HepG2 (cell line): Measurements from ENCODE around the gene KANK3. TPM values are rescaled to one million over a fixed set of nuclear protein-coding genes. Genes with fewer than 3 reads are reported as not detected.

Source experiments
- CBX1 ChIP-seq: IDR thresholded peaks from one replicate; pipeline ENCODE4 v1.6.1; 2016; ENCODE audit warnings: antibody characterized with exemption, low read depth
- CREB1 ChIP-seq, 2 experiments: fragments of 450-650 bp in 1 of 2; IDR thresholded peaks; 2 replicates each; pipeline ENCODE4 v1.6.1; 2016 to 2017; ENCODE audit warnings: control low read depth in 1 of 2, mild to moderate bottlenecking in 1 of 2, missing compliant biosample characterization in 1 of 2, missing genetic modification characterization in 1 of 2
- FOXK1 ChIP-seq: sonication (generic); formaldehyde crosslinking; IDR thresholded peaks from 2 replicates; pipeline ENCODE4 v1.4.0; 2020; ENCODE audit warnings: low read depth, missing genetic modification reagents, borderline replicate concordance
- ISX ChIP-seq: sonication (generic); formaldehyde crosslinking; conservative IDR thresholded peaks from 2 replicates; pipeline ENCODE4 v1.5.0; 2020; ENCODE audit warnings: missing genetic modification reagents
- KMT2A ChIP-seq: sonication (generic); formaldehyde crosslinking; IDR thresholded peaks from 2 replicates; pipeline ENCODE4 v1.4.0; 2020; ENCODE audit warnings: missing genetic modification reagents
- PCBP1 ChIP-seq: fragments of 200-400 bp; formaldehyde crosslinking; IDR thresholded peaks from 2 replicates; pipeline ENCODE4 v1.6.1; 2017; ENCODE audit warnings: mild to moderate bottlenecking, low read depth, low read length, borderline replicate concordance
- RXRB ChIP-seq: IDR thresholded peaks from 2 replicates; pipeline ENCODE4 v1.6.1; 2016; ENCODE audit warnings: borderline replicate concordance, missing genetic modification reagents, missing compliant biosample characterization
- TSC22D2 ChIP-seq: sonication (generic); formaldehyde crosslinking; IDR thresholded peaks from 2 replicates; pipeline ENCODE4 v1.5.1; 2020; ENCODE audit warnings: missing genetic modification reagents, mild to moderate bottlenecking, borderline replicate concordance
- ZNF24 ChIP-seq: fragments of 450-650 bp; IDR thresholded peaks from 2 replicates; pipeline ENCODE4 v1.6.1; 2017; ENCODE audit warnings: antibody characterized with exemption, mild to moderate bottlenecking
- ZNF329 ChIP-seq: sonication (generic); formaldehyde crosslinking; IDR thresholded peaks from 2 replicates; pipeline ENCODE4 v1.9.0; 2021; ENCODE audit warnings: low read depth, mild to moderate bottlenecking, missing genetic modification reagents
- ZNF383 ChIP-seq: sonication (generic); formaldehyde crosslinking; IDR thresholded peaks from 2 replicates; pipeline ENCODE4 v1.4.0; 2020; ENCODE audit warnings: missing genetic modification reagents, mild to moderate bottlenecking, borderline replicate concordance
- ZNF780A ChIP-seq: sonication (generic); formaldehyde crosslinking; IDR thresholded peaks from 2 replicates; pipeline ENCODE4 v1.8.0; 2022; ENCODE audit warnings: mild to moderate bottlenecking, missing genetic modification reagents, moderate library complexity
- polyA plus RNA-seq, 8 experiments: library from polyadenylated mRNA; depleted of rRNA in 3 of 8; stranded (reverse) in 7 of 8; unstranded in 1 of 8; fragments of >200 nt; fragmentation: Illumina TruSeq in 4 of 8; extraction: Trizol in 4 of 8; gene quantifications; 2 replicates each; pipeline versions ENCODE4 v1.2.1 to v1.2.3, GENCODE V29; 2011 to 2016; ENCODE audit warnings: low read depth in 4 of 8, missing spikeins in 1 of 8, mixed read lengths in 1 of 8; ENCODE audit not compliant: insufficient read depth in 1 of 8
- total RNA-seq, 5 experiments: library from RNA; depleted of rRNA; stranded (reverse); fragments of >200 nt; fragmentation: Illumina TruSeq; extraction: Trizol; gene quantifications; 2 replicates each; pipeline ENCODE4 v1.2.3, GENCODE V29; 2016; ENCODE audit warnings: low read depth in 1 of 5
- TF ChIP-seq, protein P1 (sequence below): sonication (generic); formaldehyde crosslinking; IDR thresholded peaks from 2 replicates; pipeline ENCODE4 v1.5.0; 2020; ENCODE audit warnings: missing genetic modification reagents
- TF ChIP-seq, protein P2 (sequence below): sonication (generic); formaldehyde crosslinking; conservative IDR thresholded peaks from 2 replicates; pipeline ENCODE4 v1.4.0; 2020; ENCODE audit warnings: mild to moderate bottlenecking, missing genetic modification reagents, moderate library complexity
- TF ChIP-seq, protein P3 (sequence below): sonication (generic); formaldehyde crosslinking; IDR thresholded peaks from 2 replicates; pipeline ENCODE4 v1.4.0; 2020; ENCODE audit warnings: missing genetic modification reagents
- TF ChIP-seq, protein P4 (sequence below): sonication (generic); IDR thresholded peaks from 2 replicates; pipeline ENCODE4 v1.6.1; 2016; ENCODE audit warnings: low read depth, borderline replicate concordance
- TF ChIP-seq, protein P5 (sequence below): sonication (generic); formaldehyde crosslinking; IDR thresholded peaks from 2 replicates; pipeline ENCODE4 v1.4.0; 2020; ENCODE audit warnings: missing genetic modification reagents, borderline replicate concordance

Gene KANK3
- total and polyA plus RNA-seq, 2 of the 13 experiments (the other 11 are each of a cell fraction or from before 2014, with no cell fraction given): 0.15 to 0.20 TPM

DNA sequence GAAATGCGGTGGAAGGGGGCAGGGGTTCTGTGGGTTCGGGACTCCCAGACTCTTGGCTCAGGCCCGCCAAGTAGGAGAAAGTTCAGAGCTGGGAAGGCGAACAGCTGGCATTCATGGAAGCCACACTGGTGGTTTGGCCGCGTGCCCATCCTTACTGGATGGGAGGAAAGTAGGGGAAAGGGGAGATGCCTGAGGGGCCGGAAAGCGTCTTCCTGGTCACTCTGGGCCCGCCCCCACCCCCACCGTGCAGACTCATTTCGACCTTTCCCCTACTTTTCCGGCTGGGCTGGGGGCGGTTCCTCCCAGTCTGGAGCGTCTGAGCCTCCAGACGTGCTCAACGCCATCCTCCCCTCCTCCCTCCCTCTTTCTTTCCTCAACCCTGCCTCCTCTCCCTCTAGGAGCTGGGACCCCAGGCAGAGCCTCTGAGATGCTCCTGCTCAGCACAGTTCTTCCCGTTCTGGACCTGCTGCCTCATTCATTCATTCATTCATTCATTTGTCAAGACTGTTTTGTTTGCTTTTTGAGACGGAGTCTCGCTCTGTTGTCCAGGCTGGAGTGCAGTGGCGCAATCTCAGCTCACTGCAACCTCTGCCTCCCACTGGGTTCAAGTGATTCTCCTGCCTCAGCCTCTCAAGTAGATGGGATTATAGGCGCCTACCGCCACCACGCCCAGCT, 24.4 kb upstream of the KANK3 start (continued):
- TF ChIP-seq, protein P1, sequence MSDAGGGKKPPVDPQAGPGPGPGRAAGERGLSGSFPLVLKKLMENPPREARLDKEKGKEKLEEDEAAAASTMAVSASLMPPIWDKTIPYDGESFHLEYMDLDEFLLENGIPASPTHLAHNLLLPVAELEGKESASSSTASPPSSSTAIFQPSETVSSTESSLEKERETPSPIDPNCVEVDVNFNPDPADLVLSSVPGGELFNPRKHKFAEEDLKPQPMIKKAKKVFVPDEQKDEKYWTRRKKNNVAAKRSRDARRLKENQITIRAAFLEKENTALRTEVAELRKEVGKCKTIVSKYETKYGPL (CRISPR knock-in tag): no peak
- TF ChIP-seq ZNF24 (peak; percentile 89), ZNF780A (CRISPR knock-in tag) (no peak), KMT2A (no peak), CBX1 (no peak), PCBP1 (0 out of 2 replicates have a peak, but pooled peaks have one; percentile 52), CREB1 (IDR thresholded peaks at IDR 0.05) (no peak), CREB1 (CRISPR knock-in tag; IDR thresholded peaks at IDR 0.05) (no peak), ISX (CRISPR knock-in tag) (no peak), ZNF329 (no peak), FOXK1 (no peak), TSC22D2 (CRISPR knock-in tag) (no peak), ZNF383 (CRISPR knock-in tag) (no peak), RXRB (CRISPR knock-in tag) (peak; percentile 85)
- TF ChIP-seq, protein P2, sequence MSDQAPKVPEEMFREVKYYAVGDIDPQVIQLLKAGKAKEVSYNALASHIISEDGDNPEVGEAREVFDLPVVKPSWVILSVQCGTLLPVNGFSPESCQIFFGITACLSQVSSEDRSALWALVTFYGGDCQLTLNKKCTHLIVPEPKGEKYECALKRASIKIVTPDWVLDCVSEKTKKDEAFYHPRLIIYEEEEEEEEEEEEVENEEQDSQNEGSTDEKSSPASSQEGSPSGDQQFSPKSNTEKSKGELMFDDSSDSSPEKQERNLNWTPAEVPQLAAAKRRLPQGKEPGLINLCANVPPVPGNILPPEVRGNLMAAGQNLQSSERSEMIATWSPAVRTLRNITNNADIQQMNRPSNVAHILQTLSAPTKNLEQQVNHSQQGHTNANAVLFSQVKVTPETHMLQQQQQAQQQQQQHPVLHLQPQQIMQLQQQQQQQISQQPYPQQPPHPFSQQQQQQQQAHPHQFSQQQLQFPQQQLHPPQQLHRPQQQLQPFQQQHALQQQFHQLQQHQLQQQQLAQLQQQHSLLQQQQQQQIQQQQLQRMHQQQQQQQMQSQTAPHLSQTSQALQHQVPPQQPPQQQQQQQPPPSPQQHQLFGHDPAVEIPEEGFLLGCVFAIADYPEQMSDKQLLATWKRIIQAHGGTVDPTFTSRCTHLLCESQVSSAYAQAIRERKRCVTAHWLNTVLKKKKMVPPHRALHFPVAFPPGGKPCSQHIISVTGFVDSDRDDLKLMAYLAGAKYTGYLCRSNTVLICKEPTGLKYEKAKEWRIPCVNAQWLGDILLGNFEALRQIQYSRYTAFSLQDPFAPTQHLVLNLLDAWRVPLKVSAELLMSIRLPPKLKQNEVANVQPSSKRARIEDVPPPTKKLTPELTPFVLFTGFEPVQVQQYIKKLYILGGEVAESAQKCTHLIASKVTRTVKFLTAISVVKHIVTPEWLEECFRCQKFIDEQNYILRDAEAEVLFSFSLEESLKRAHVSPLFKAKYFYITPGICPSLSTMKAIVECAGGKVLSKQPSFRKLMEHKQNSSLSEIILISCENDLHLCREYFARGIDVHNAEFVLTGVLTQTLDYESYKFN (CRISPR knock-in tag): 0 out of 2 replicates have a peak, but pooled peaks have one; percentile 16
- TF ChIP-seq, protein P3, sequence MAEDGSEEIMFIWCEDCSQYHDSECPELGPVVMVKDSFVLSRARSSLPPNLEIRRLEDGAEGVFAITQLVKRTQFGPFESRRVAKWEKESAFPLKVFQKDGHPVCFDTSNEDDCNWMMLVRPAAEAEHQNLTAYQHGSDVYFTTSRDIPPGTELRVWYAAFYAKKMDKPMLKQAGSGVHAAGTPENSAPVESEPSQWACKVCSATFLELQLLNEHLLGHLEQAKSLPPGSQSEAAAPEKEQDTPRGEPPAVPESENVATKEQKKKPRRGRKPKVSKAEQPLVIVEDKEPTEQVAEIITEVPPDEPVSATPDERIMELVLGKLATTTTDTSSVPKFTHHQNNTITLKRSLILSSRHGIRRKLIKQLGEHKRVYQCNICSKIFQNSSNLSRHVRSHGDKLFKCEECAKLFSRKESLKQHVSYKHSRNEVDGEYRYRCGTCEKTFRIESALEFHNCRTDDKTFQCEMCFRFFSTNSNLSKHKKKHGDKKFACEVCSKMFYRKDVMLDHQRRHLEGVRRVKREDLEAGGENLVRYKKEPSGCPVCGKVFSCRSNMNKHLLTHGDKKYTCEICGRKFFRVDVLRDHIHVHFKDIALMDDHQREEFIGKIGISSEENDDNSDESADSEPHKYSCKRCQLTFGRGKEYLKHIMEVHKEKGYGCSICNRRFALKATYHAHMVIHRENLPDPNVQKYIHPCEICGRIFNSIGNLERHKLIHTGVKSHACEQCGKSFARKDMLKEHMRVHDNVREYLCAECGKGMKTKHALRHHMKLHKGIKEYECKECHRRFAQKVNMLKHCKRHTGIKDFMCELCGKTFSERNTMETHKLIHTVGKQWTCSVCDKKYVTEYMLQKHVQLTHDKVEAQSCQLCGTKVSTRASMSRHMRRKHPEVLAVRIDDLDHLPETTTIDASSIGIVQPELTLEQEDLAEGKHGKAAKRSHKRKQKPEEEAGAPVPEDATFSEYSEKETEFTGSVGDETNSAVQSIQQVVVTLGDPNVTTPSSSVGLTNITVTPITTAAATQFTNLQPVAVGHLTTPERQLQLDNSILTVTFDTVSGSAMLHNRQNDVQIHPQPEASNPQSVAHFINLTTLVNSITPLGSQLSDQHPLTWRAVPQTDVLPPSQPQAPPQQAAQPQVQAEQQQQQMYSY (CRISPR knock-in tag): no peak
- TF ChIP-seq, protein P4, sequence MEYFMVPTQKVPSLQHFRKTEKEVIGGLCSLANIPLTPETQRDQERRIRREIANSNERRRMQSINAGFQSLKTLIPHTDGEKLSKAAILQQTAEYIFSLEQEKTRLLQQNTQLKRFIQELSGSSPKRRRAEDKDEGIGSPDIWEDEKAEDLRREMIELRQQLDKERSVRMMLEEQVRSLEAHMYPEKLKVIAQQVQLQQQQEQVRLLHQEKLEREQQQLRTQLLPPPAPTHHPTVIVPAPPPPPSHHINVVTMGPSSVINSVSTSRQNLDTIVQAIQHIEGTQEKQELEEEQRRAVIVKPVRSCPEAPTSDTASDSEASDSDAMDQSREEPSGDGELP: peak; percentile 68; the same call in 1 of the 2 replicates
- TF ChIP-seq, protein P5, sequence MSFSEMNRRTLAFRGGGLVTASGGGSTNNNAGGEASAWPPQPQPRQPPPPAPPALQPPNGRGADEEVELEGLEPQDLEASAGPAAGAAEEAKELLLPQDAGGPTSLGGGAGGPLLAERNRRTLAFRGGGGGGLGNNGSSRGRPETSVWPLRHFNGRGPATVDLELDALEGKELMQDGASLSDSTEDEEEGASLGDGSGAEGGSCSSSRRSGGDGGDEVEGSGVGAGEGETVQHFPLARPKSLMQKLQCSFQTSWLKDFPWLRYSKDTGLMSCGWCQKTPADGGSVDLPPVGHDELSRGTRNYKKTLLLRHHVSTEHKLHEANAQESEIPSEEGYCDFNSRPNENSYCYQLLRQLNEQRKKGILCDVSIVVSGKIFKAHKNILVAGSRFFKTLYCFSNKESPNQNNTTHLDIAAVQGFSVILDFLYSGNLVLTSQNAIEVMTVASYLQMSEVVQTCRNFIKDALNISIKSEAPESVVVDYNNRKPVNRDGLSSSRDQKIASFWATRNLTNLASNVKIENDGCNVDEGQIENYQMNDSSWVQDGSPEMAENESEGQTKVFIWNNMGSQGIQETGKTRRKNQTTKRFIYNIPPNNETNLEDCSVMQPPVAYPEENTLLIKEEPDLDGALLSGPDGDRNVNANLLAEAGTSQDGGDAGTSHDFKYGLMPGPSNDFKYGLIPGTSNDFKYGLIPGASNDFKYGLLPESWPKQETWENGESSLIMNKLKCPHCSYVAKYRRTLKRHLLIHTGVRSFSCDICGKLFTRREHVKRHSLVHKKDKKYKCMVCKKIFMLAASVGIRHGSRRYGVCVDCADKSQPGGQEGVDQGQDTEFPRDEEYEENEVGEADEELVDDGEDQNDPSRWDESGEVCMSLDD (CRISPR knock-in tag): no peak
